ENCODE results near the gene CDK6.

The CDK6 gene

GRCh38 chr7:92603089-92603445 lies 233.3 kb downstream of the CDK6 start:
- H3K27ac ChIP-seq (ENCODE audit: low read length) = no peak overlapping the region
- TF ChIP-seq CTCF (IDR thresholded peaks at IDR 0.05; ENCODE audit: borderline replicate concordance, extremely low read depth, low read length, poor library complexity, severe bottlenecking) = no peak
- H3K79me2 ChIP-seq (ENCODE audit: insufficient read depth, low read length) = no peaks in the 10 kb centered on the region
- no peak overlapping the region for H3K4me3 ChIP-seq (ENCODE audit: low read depth in 1 of 2, low read length in 2 of 2)
- no peak overlapping the region for H3K4me2 ChIP-seq (ENCODE audit: insufficient read depth, low read length)
- peaks cover 31% of the 10 kb centered on the region for H3K36me3 ChIP-seq (ENCODE audit: insufficient read depth, low read length)
- H2AFZ ChIP-seq (ENCODE audit: low read depth, low read length) = no peak overlapping the region
- H3K4me1 ChIP-seq (ENCODE audit: insufficient read depth, low read length) = no peaks in the 10 kb centered on the region
- no peaks in the 10 kb centered on the region for H3K9me3 ChIP-seq (ENCODE audit: insufficient read depth, low read length, severe bottlenecking)
- H4K20me1 ChIP-seq (ENCODE audit: insufficient read depth, low read length) = no peaks in the 10 kb centered on the region
- no peak overlapping the region for H3K9ac ChIP-seq (ENCODE audit: low read depth, low read length)
- ATAC-seq (ENCODE audit: insufficient read depth, low read depth) = peak; percentile 15
- H3K27me3 ChIP-seq (ENCODE audit: insufficient read depth, low read length, poor library complexity) = no peaks in the 10 kb centered on the region
- DNase-seq = no peak

- Histone ChIP-seq H2AFZ (ENCODE audit: low read depth, low read length) (no peak overlapping the region), H3K27ac (ENCODE audit: low read length) (no peak overlapping the region), H3K4me2 (ENCODE audit: insufficient read depth, low read length) (no peak overlapping the region), H3K4me1 (ENCODE audit: insufficient read depth, low read length) (no peaks in the 10 kb centered on the region), H3K9ac (ENCODE audit: low read depth, low read length) (no peak overlapping the region), H3K9me3 (ENCODE audit: insufficient read depth, low read length, severe bottlenecking) (no peaks in the 10 kb centered on the region), H4K20me1 (ENCODE audit: insufficient read depth, low read length) (no peaks in the 10 kb centered on the region), H3K79me2 (ENCODE audit: insufficient read depth, low read length) (no peaks in the 10 kb centered on the region), H3K27me3 (ENCODE audit: insufficient read depth, low read length, poor library complexity) (no peaks in the 10 kb centered on the region), H3K36me3 (ENCODE audit: insufficient read depth, low read length) (peaks cover 26% of the 10 kb centered on the region), H3K4me3 (ENCODE audit: low read depth in 1 of 2, low read length in 2 of 2) (no peak overlapping the region)
- no peak for DNase-seq
- ATAC-seq (ENCODE audit: insufficient read depth, low read depth) = peak; percentile 37
- TF ChIP-seq EZH2 (IDR thresholded peaks at IDR 0.05; ENCODE audit: borderline replicate concordance, low read depth, low read length, severe bottlenecking) (no peak), CTCF (IDR thresholded peaks at IDR 0.05; ENCODE audit: borderline replicate concordance, extremely low read depth, low read length, poor library complexity, severe bottlenecking) (no peak)
These were observed 233.9 kb downstream of the CDK6 start for GRCh38 chr7:92602352-92603088.

- DNase-seq = no peak
- Histone ChIP-seq H3K79me2 (ENCODE audit: insufficient read depth, low read length) (no peaks in the 10 kb centered on the region), H4K20me1 (ENCODE audit: insufficient read depth, low read length) (no peaks in the 10 kb centered on the region), H3K4me3 (ENCODE audit: low read depth in 1 of 2, low read length in 2 of 2) (no peak overlapping the region), H3K4me1 (ENCODE audit: insufficient read depth, low read length) (no peaks in the 10 kb centered on the region), H3K36me3 (ENCODE audit: insufficient read depth, low read length) (no peaks in the 10 kb centered on the region), H2AFZ (ENCODE audit: low read depth, low read length) (no peak overlapping the region), H3K4me2 (ENCODE audit: insufficient read depth, low read length) (no peak overlapping the region), H3K27ac (ENCODE audit: low read length) (no peak overlapping the region), H3K27me3 (ENCODE audit: insufficient read depth, low read length, poor library complexity) (no peaks in the 10 kb centered on the region), H3K9me3 (ENCODE audit: insufficient read depth, low read length, severe bottlenecking) (no peaks in the 10 kb centered on the region), H3K9ac (ENCODE audit: low read depth, low read length) (no peak overlapping the region)
- ATAC-seq (ENCODE audit: insufficient read depth, low read depth) = no peak
- TF ChIP-seq EZH2 (IDR thresholded peaks at IDR 0.05; ENCODE audit: borderline replicate concordance, low read depth, low read length, severe bottlenecking) = no peak
- TF ChIP-seq CTCF (IDR thresholded peaks at IDR 0.05; ENCODE audit: borderline replicate concordance, extremely low read depth, low read length, poor library complexity, severe bottlenecking) = no peak
These were observed 237.9 kb downstream of the CDK6 start for GRCh38 chr7:92598310-92598981.
